ENCODE measurements around the gene ENKD1.

Gene ENKD1

GRCh38 chr16:67672306-67672705 lies 5.8 kb upstream of the ENKD1 start:
- Mint-ChIP-seq H3K4me3 (no peak overlapping the region), H3K27ac (no peak overlapping the region), H3K27me3 (no peaks in the 10 kb centered on the region), H3K4me1 (peaks cover 22% of the 10 kb centered on the region), H3K9me3 (no peaks in the 10 kb centered on the region)
- DNase-seq (no peak), ATAC-seq (no peak)

GRCh38 chr16:67669499-67670101 lies 3.0 kb upstream of the ENKD1 start:
- no peaks in the 10 kb centered on the region for H3K27me3 Mint-ChIP-seq
- H3K27ac Mint-ChIP-seq = peak overlapping the region in 1 of 2 donors; percentile 3
- no peak overlapping the region for H3K4me3 Mint-ChIP-seq
- no peaks in the 10 kb centered on the region for H3K9me3 Mint-ChIP-seq
- DNase-seq = no peak
- ATAC-seq = no peak
- peaks cover 43% of the 10 kb centered on the region for H3K4me1 Mint-ChIP-seq

- H3K4me3 Mint-ChIP-seq = no peak overlapping the region
- peak; percentile 21 for ATAC-seq
- peak overlapping the region in 1 of 2 donors; percentile 14 for H3K27ac Mint-ChIP-seq
- peak; percentile 33 to 40 for DNase-seq
- no peaks in the 10 kb centered on the region for H3K27me3 Mint-ChIP-seq
- H3K9me3 Mint-ChIP-seq = no peaks in the 10 kb centered on the region
- H3K4me1 Mint-ChIP-seq = peaks cover 43% of the 10 kb centered on the region
Measured at GRCh38 chr16:67668495-67669157, 2.1 kb upstream of the ENKD1 start.

- H3K4me3 Mint-ChIP-seq = peak overlapping the region; percentile 97 to 99
- no peaks in the 10 kb centered on the region for H3K27me3 Mint-ChIP-seq
- no peak overlapping the region for H3K27ac Mint-ChIP-seq
- no peaks in the 10 kb centered on the region for H3K9me3 Mint-ChIP-seq
- peak; percentile 86 to 90 for DNase-seq
- H3K4me1 Mint-ChIP-seq = peaks cover 47% of the 10 kb centered on the region
- ATAC-seq = peak; percentile 92
Measured at GRCh38 chr16:67667817-67668494, 1.4 kb upstream of the ENKD1 start.

- no peak for ATAC-seq
- Mint-ChIP-seq H3K4me3 (peak overlapping the region; percentile 97 to 99), H3K27ac (peak overlapping the region; percentile 58 to 92), H3K27me3 (no peaks in the 10 kb centered on the region), H3K9me3 (no peaks in the 10 kb centered on the region), H3K4me1 (peaks cover 49% of the 10 kb centered on the region)
- no peak for DNase-seq
Measured at GRCh38 chr16:67667453-67667816, 885 bp upstream of the ENKD1 start.

GRCh38 chr16:67666032-67666551 lies 458 bp downstream of the ENKD1 start:
- no peak overlapping the region for H3K27ac Mint-ChIP-seq
- peak overlapping the region; percentile 83 to 97 for H3K4me3 Mint-ChIP-seq
- H3K9me3 Mint-ChIP-seq = no peaks in the 10 kb centered on the region
- DNase-seq (peak in 1 of 2 donors; percentile 31), ATAC-seq (peak; percentile 14)
- H3K27me3 Mint-ChIP-seq = no peaks in the 10 kb centered on the region
- peaks cover 58% of the 10 kb centered on the region for H3K4me1 Mint-ChIP-seq

GRCh38 chr16:67665598-67665997 lies 952 bp downstream of the ENKD1 start:
- peaks cover 61% of the 10 kb centered on the region for H3K4me1 Mint-ChIP-seq
- H3K27me3 Mint-ChIP-seq = no peaks in the 10 kb centered on the region
- ATAC-seq (no peak), DNase-seq (no peak)
- H3K9me3 Mint-ChIP-seq = no peaks in the 10 kb centered on the region
- H3K4me3 Mint-ChIP-seq = peak overlapping the region; percentile 82 to 83
- no peak overlapping the region for H3K27ac Mint-ChIP-seq

GRCh38 chr16:67664871-67665270 lies 1.7 kb downstream of the ENKD1 start:
- H3K27ac Mint-ChIP-seq = no peak overlapping the region
- no peaks in the 10 kb centered on the region for H3K9me3 Mint-ChIP-seq
- no peak overlapping the region for H3K4me3 Mint-ChIP-seq
- H3K4me1 Mint-ChIP-seq = peaks cover 61% of the 10 kb centered on the region
- ATAC-seq (no peak), DNase-seq (no peak)
- H3K27me3 Mint-ChIP-seq = no peaks in the 10 kb centered on the region

GRCh38 chr16:67664258-67664657 lies 2.3 kb downstream of the ENKD1 start:
- H3K27me3 Mint-ChIP-seq = no peaks in the 10 kb centered on the region
- peak overlapping the region in 1 of 2 donors; percentile 11 for H3K27ac Mint-ChIP-seq
- peaks cover 67% of the 10 kb centered on the region for H3K4me1 Mint-ChIP-seq
- DNase-seq (no peak), ATAC-seq (no peak)
- no peaks in the 10 kb centered on the region for H3K9me3 Mint-ChIP-seq
- no peak overlapping the region for H3K4me3 Mint-ChIP-seq

GRCh38 chr16:67663877-67664222 lies 2.7 kb downstream of the ENKD1 start:
- Mint-ChIP-seq H3K27ac (no peak overlapping the region), H3K4me3 (no peak overlapping the region), H3K9me3 (no peaks in the 10 kb centered on the region), H3K27me3 (no peaks in the 10 kb centered on the region), H3K4me1 (peaks cover 71% of the 10 kb centered on the region)
- ATAC-seq (no peak), DNase-seq (no peak)

- no peaks in the 10 kb centered on the region for H3K27me3 Mint-ChIP-seq
- no peak overlapping the region for H3K27ac Mint-ChIP-seq
- ATAC-seq (no peak), DNase-seq (peak in 1 of 2 donors; percentile 38)
- H3K9me3 Mint-ChIP-seq = no peaks in the 10 kb centered on the region
- no peak overlapping the region for H3K4me3 Mint-ChIP-seq
- peaks cover 77% of the 10 kb centered on the region for H3K4me1 Mint-ChIP-seq
Measured at GRCh38 chr16:67663151-67663876, 3.2 kb downstream of the ENKD1 start.

- ATAC-seq = no peak
- Mint-ChIP-seq H3K4me3 (no peak overlapping the region), H3K9me3 (no peaks in the 10 kb centered on the region), H3K27me3 (no peaks in the 10 kb centered on the region), H3K4me1 (peaks cover 77% of the 10 kb centered on the region), H3K27ac (no peak overlapping the region)
- DNase-seq = no peak
Measured at GRCh38 chr16:67662653-67663010, 3.9 kb downstream of the ENKD1 start.

GRCh38 chr16:67661886-67662652 lies 4.5 kb downstream of the ENKD1 start:
- H3K9me3 Mint-ChIP-seq = no peaks in the 10 kb centered on the region
- H3K27ac Mint-ChIP-seq = no peak overlapping the region
- no peak for DNase-seq
- no peaks in the 10 kb centered on the region for H3K27me3 Mint-ChIP-seq
- no peak for ATAC-seq
- H3K4me1 Mint-ChIP-seq = peaks cover 74% of the 10 kb centered on the region
- H3K4me3 Mint-ChIP-seq = peak overlapping the region; percentile 95

- H3K4me1 Mint-ChIP-seq = peaks cover 66% of the 10 kb centered on the region
- no peaks in the 10 kb centered on the region for H3K9me3 Mint-ChIP-seq
- peak overlapping the region; percentile 95 for H3K4me3 Mint-ChIP-seq
- H3K27me3 Mint-ChIP-seq = no peaks in the 10 kb centered on the region
- DNase-seq (no peak), ATAC-seq (no peak)
- H3K27ac Mint-ChIP-seq = peak overlapping the region; percentile 49 to 85
Measured at GRCh38 chr16:67661101-67661761, 5.3 kb downstream of the ENKD1 start.

Data from stimulated activated naive CD8-positive, alpha-beta T cell treated with anti-CD3 and anti-CD28 coated beads, Interleukin-15, amount 100 ng/mL, for 72 hours (primary cell).